Activated CD4-positive, alpha-beta memory T cell treated with anti-CD3 and anti-CD28 coated beads, Interleukin-2, amount 10 ng/mL, durations not matched to agents 7 days and 5 days (primary cell): ENCODE results near the gene HSPBP1. TPM values are rescaled to one million over a fixed set of nuclear protein-coding genes. Genes with fewer than 3 reads are reported as not detected.

ENCODE experiments used
- CTCF ChIA-PET: fragments of 350-600 bp; sonication (Branson Sonifier 250); formaldehyde crosslinking; loops from one replicate; lab custom pipeline; 2021; ENCODE audit warnings: antibody characterized with exemption, inconsistent platforms; lab: Charles Lee
- POLR2A ChIA-PET: fragments of 350-600 bp; sonication (Branson Sonifier 250); formaldehyde crosslinking; loops from one replicate; lab custom pipeline; 2021; ENCODE audit warnings: antibody characterized with exemption; lab: Charles Lee
- DNase-seq: peaks from one replicate; pipeline ENCODE4 v3.0.0-alpha.2; 2020
- H3K27ac Mint-ChIP-seq: one replicate; pipeline ENCODE4 v1.8.0; 2021; ENCODE audit warnings: mild to moderate bottlenecking, mixed read lengths
- H3K27me3 Mint-ChIP-seq: one replicate; pipeline ENCODE4 v1.8.0; 2021; ENCODE audit warnings: mixed read lengths
- H3K36me3 Mint-ChIP-seq: one replicate; pipeline ENCODE4 v1.8.0; 2021; ENCODE audit warnings: low read depth, mixed read lengths
- H3K4me1 Mint-ChIP-seq: one replicate; pipeline ENCODE4 v1.8.0; 2021; ENCODE audit warnings: mixed read lengths
- H3K4me3 Mint-ChIP-seq: one replicate; pipeline ENCODE4 v1.8.0; 2021; ENCODE audit warnings: mild to moderate bottlenecking, mixed read lengths
- H3K9me3 Mint-ChIP-seq: one replicate; pipeline ENCODE4 v1.8.0; 2021; ENCODE audit warnings: mixed read lengths
- total RNA-seq, 2 experiments: library from RNA; stranded (reverse); gene quantifications; one replicate each; pipeline ENCODE4 v1.2.3, GENCODE V29; 2021

Gene HSPBP1
- total RNA-seq, 2 experiments from 2014 or later, result 28.9 to 29.0 TPM

GRCh38 chr19:55232986-55233385, 46.9 kb downstream of the HSPBP1 start:
- Mint-ChIP-seq H3K36me3 (peaks cover 69% of the 10 kb centered on the region), H3K27me3 (no peaks in the 10 kb centered on the region), H3K27ac (no peak overlapping the region), H3K4me1 (peaks cover 4% of the 10 kb centered on the region), H3K9me3 (no peaks in the 10 kb centered on the region), H3K4me3 (no peak overlapping the region)
- no peak for DNase-seq
- ChIA-PET POLR2A (no interaction called here), CTCF (no interaction called here)

- CTCF ChIA-PET, result no interaction called here
- peaks cover 70% of the 10 kb centered on the region for H3K36me3 Mint-ChIP-seq
These were observed 47.7 kb downstream of the HSPBP1 start for GRCh38 chr19:55232286-55232602.

GRCh38 chr19:55231391-55232285, 48.3 kb downstream of the HSPBP1 start:
- ChIA-PET CTCF (no interaction called here), POLR2A (interaction anchor here (1.5 kb wide), 1 partner anchor 9 kb away, joined by 4 read pairs; no protein-coding TSS in a partner anchor)
- Mint-ChIP-seq H3K4me1 (peaks cover 4% of the 10 kb centered on the region), H3K27me3 (no peaks in the 10 kb centered on the region), H3K36me3 (peaks cover 68% of the 10 kb centered on the region), H3K27ac (no peak overlapping the region), H3K9me3 (no peaks in the 10 kb centered on the region), H3K4me3 (no peak overlapping the region)
- no peak for DNase-seq

More at GRCh38 chr19:55232286-55232602, 47.7 kb downstream of the HSPBP1 start:
- H3K9me3 Mint-ChIP-seq, result no peaks in the 10 kb centered on the region
- POLR2A ChIA-PET, result interaction anchor here (1.5 kb wide), 1 partner anchor 8 kb away, joined by 4 read pairs; no protein-coding TSS in a partner anchor
- peaks cover 4% of the 10 kb centered on the region for H3K4me1 Mint-ChIP-seq
- no peaks in the 10 kb centered on the region for H3K27me3 Mint-ChIP-seq
- H3K27ac Mint-ChIP-seq, result no peak overlapping the region
- H3K4me3 Mint-ChIP-seq, result no peak overlapping the region
- no peak for DNase-seq

- Mint-ChIP-seq H3K9me3 (no peaks in the 10 kb centered on the region), H3K36me3 (peaks cover 66% of the 10 kb centered on the region), H3K4me1 (peaks cover 4% of the 10 kb centered on the region), H3K4me3 (no peak overlapping the region), H3K27me3 (no peaks in the 10 kb centered on the region), H3K27ac (no peak overlapping the region)
- ChIA-PET CTCF (no interaction called here), POLR2A (interaction anchor here (1.5 kb wide), 1 partner anchor 10 kb away, joined by 4 read pairs; no protein-coding TSS in a partner anchor)
- DNase-seq, result no peak
These were observed 49.1 kb downstream of the HSPBP1 start for GRCh38 chr19:55230780-55231179.

- Mint-ChIP-seq H3K27me3 (no peaks in the 10 kb centered on the region), H3K4me3 (no peak overlapping the region), H3K9me3 (no peaks in the 10 kb centered on the region), H3K27ac (no peak overlapping the region), H3K36me3 (peaks cover 68% of the 10 kb centered on the region), H3K4me1 (peaks cover 6% of the 10 kb centered on the region)
- no peak for DNase-seq
- ChIA-PET POLR2A (no interaction called here), CTCF (no interaction called here)
These were observed 49.6 kb downstream of the HSPBP1 start for GRCh38 chr19:55230329-55230728.

- CTCF ChIA-PET, result no interaction called here
- H3K27ac Mint-ChIP-seq, result no peak overlapping the region
- no peak overlapping the region for H3K4me3 Mint-ChIP-seq
- POLR2A ChIA-PET, result no interaction called here
- H3K9me3 Mint-ChIP-seq, result no peaks in the 10 kb centered on the region
- H3K36me3 Mint-ChIP-seq, result peaks cover 65% of the 10 kb centered on the region
- H3K27me3 Mint-ChIP-seq, result no peaks in the 10 kb centered on the region
- H3K4me1 Mint-ChIP-seq, result peaks cover 6% of the 10 kb centered on the region
- DNase-seq, result no peak
These were observed 50.1 kb downstream of the HSPBP1 start for GRCh38 chr19:55229789-55230182.

- Mint-ChIP-seq H3K4me3 (no peak overlapping the region), H3K27ac (no peak overlapping the region), H3K36me3 (peaks cover 60% of the 10 kb centered on the region), H3K27me3 (no peaks in the 10 kb centered on the region), H3K9me3 (no peaks in the 10 kb centered on the region), H3K4me1 (peaks cover 6% of the 10 kb centered on the region)
- DNase-seq, result no peak
- ChIA-PET CTCF (no interaction called here), POLR2A (no interaction called here)
These were observed 50.6 kb downstream of the HSPBP1 start for GRCh38 chr19:55229145-55229788.

- no peaks in the 10 kb centered on the region for H3K9me3 Mint-ChIP-seq
- peaks cover 6% of the 10 kb centered on the region for H3K4me1 Mint-ChIP-seq
- ChIA-PET POLR2A (interaction anchor here (0.9 to 1.3 kb wide), 2 partner anchors 26 to 31 kb away, joined by 3 read pairs; no protein-coding TSS in a partner anchor), CTCF (interaction anchor here (0.6 kb wide), 1 partner anchor 319 kb away, joined by 5 read pairs; no protein-coding TSS in a partner anchor)
- peaks cover 58% of the 10 kb centered on the region for H3K36me3 Mint-ChIP-seq
- H3K27ac Mint-ChIP-seq, result no peak within 1 kb of the TSS
- no peak for DNase-seq
- H3K27me3 Mint-ChIP-seq, result no peaks in the 10 kb centered on the region
- H3K4me3 Mint-ChIP-seq, result no peak within 1 kb of the TSS
These were observed 51.4 kb downstream of the HSPBP1 start, which contains the start of gene TMEM86B for GRCh38 chr19:55228403-55229031. Gene TMEM86B (minus strand): TSS chr19:55228763. CDS start chr19:55228741, 22 bp downstream.

GRCh38 chr19:55228015-55228391, 51.9 kb downstream of the HSPBP1 start:
- CTCF ChIA-PET, result no interaction called here
- no peaks in the 10 kb centered on the region for H3K9me3 Mint-ChIP-seq
- no peak for DNase-seq
- no peak overlapping the region for H3K4me3 Mint-ChIP-seq
- H3K27me3 Mint-ChIP-seq, result no peaks in the 10 kb centered on the region
- peaks cover 5% of the 10 kb centered on the region for H3K4me1 Mint-ChIP-seq
- H3K27ac Mint-ChIP-seq, result no peak overlapping the region
- H3K36me3 Mint-ChIP-seq, result peaks cover 55% of the 10 kb centered on the region
- POLR2A ChIA-PET, result interaction anchor here (0.9 to 1.4 kb wide), 3 partner anchors 26 to 31 kb away, joined by 3 to 5 read pairs (median 3); no protein-coding TSS in a partner anchor

GRCh38 chr19:55227241-55228014, 52.5 kb downstream of the HSPBP1 start:
- no peak overlapping the region for H3K4me3 Mint-ChIP-seq
- peaks cover 2% of the 10 kb centered on the region for H3K4me1 Mint-ChIP-seq
- ChIA-PET CTCF (no interaction called here), POLR2A (interaction anchor here (0.9 to 1.4 kb wide), 3 partner anchors 27 to 32 kb away, joined by 3 to 5 read pairs (median 3); no protein-coding TSS in a partner anchor)
- no peaks in the 10 kb centered on the region for H3K27me3 Mint-ChIP-seq
- no peaks in the 10 kb centered on the region for H3K9me3 Mint-ChIP-seq
- no peak for DNase-seq
- H3K36me3 Mint-ChIP-seq, result peaks cover 50% of the 10 kb centered on the region
- no peak overlapping the region for H3K27ac Mint-ChIP-seq

- POLR2A ChIA-PET, result interaction anchor here (1.4 kb wide), 1 partner anchor 29 kb away, joined by 5 read pairs; no protein-coding TSS in a partner anchor
- DNase-seq, result no peak
- H3K4me3 Mint-ChIP-seq, result no peak overlapping the region
- no peaks in the 10 kb centered on the region for H3K9me3 Mint-ChIP-seq
- CTCF ChIA-PET, result no interaction called here
- H3K27ac Mint-ChIP-seq, result no peak overlapping the region
- peaks cover 2% of the 10 kb centered on the region for H3K4me1 Mint-ChIP-seq
- peaks cover 43% of the 10 kb centered on the region for H3K36me3 Mint-ChIP-seq
- H3K27me3 Mint-ChIP-seq, result no peaks in the 10 kb centered on the region
These were observed 53.1 kb downstream of the HSPBP1 start for GRCh38 chr19:55226788-55227187.

GRCh38 chr19:55226273-55226672, 53.6 kb downstream of the HSPBP1 start:
- H3K36me3 Mint-ChIP-seq, result peaks cover 47% of the 10 kb centered on the region
- H3K9me3 Mint-ChIP-seq, result no peaks in the 10 kb centered on the region
- H3K4me3 Mint-ChIP-seq, result no peak overlapping the region
- POLR2A ChIA-PET, result no interaction called here
- peaks cover 2% of the 10 kb centered on the region for H3K4me1 Mint-ChIP-seq
- CTCF ChIA-PET, result no interaction called here
- no peaks in the 10 kb centered on the region for H3K27me3 Mint-ChIP-seq
- no peak for DNase-seq
- no peak overlapping the region for H3K27ac Mint-ChIP-seq
